HCT116 (cell line): ENCODE results near the gene MDFI.

ENCODE experiments used
- CEBPB ChIP-seq: IDR thresholded peaks from 2 replicates; pipeline ENCODE4 v1.6.1; 2012; ENCODE audit warnings: low read depth
- EZH2 ChIP-seq: fragments of 200-600 bp; sonication (generic); IDR thresholded peaks from 2 replicates; pipeline ENCODE4 v1.6.1; 2017; ENCODE audit warnings: antibody characterized with exemption, mixed run types
- FOSL1 ChIP-seq: IDR thresholded peaks from 2 replicates; pipeline ENCODE4 v1.6.1; 2012; ENCODE audit warnings: low read depth
- JUND ChIP-seq: IDR thresholded peaks from 2 replicates; pipeline ENCODE4 v1.6.1; 2012
- POLR2A ChIP-seq: IDR thresholded peaks from 2 replicates; pipeline ENCODE4 v1.7.0; 2011; ENCODE audit warnings: borderline replicate concordance; ENCODE audit not compliant: insufficient read depth, insufficient read length; ENCODE audit errors: extremely low read depth
- POLR2AphosphoS5 ChIP-seq: IDR thresholded peaks from 2 replicates; pipeline ENCODE4 v1.6.1; 2011; ENCODE audit warnings: mild to moderate bottlenecking, low read depth, low read length, moderate library complexity
- SIN3A ChIP-seq: IDR thresholded peaks from 2 replicates; pipeline ENCODE4 v1.6.1; 2012; ENCODE audit warnings: low read depth
- SP1 ChIP-seq: IDR thresholded peaks from 2 replicates; pipeline ENCODE4 v1.6.1; 2012; ENCODE audit warnings: low read depth
- SRF ChIP-seq: IDR thresholded peaks from 2 replicates; pipeline ENCODE4 v1.6.1; 2012; ENCODE audit warnings: low read depth
- TCF7L2 ChIP-seq: IDR thresholded peaks from 2 replicates; pipeline ENCODE4 v1.7.0; 2011; ENCODE audit warnings: borderline replicate concordance, inconsistent platforms; ENCODE audit not compliant: insufficient read depth, insufficient read length; ENCODE audit errors: extremely low read depth
- ZNF274 ChIP-seq: fragments of 200-500 bp; sonication (Bioruptor generic); IDR thresholded peaks from 2 replicates; pipeline ENCODE4 v1.6.1; 2014; ENCODE audit warnings: mild to moderate bottlenecking, low read depth, low read length, inconsistent platforms
- TF ChIP-seq, protein P1 (sequence below): IDR thresholded peaks from 2 replicates; pipeline ENCODE4 v1.6.1; 2012
- TF ChIP-seq, protein P2 (sequence below): IDR thresholded peaks from 2 replicates; pipeline ENCODE4 v1.6.1; 2012; ENCODE audit warnings: low read depth
- TF ChIP-seq, protein P3 (sequence below), 3 experiments: fragments of 200-600 bp in 1 of 3; sonication (generic) in 1 of 3; IDR thresholded peaks in 2 of 3; conservative IDR thresholded peaks in 1 of 3; 2 replicates each; pipeline ENCODE4 v1.5.1; 2012 to 2017; ENCODE audit warnings: low read depth in 2 of 3, low read length in 2 of 3, antibody characterized with exemption in 1 of 3, borderline replicate concordance in 1 of 3, control low read depth in 1 of 3, mild to moderate bottlenecking in 1 of 3, mixed read lengths in 1 of 3, mixed run types in 1 of 3, moderate library complexity in 1 of 3; ENCODE audit not compliant: insufficient read depth in 1 of 3

DNA sequence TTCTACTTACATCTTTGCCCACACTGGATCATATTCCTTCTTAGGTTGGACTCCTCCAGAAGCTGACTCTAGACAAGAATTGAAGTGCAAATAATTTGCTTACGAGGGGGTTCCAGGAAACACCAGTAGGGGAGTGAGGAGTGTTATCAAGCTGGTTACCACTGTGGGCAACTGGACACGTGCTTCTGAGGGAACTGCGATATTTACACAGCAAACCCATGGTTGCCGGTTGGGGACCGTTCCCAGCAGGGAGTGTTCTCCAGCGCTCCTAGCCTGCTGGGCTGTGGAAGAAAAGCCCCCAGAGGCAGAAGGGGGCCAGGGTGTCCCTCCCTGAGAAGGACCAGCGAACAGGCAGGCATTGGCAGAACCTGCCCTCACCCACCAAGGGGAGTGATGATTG is 21.7 kb downstream of the MDFI start:
- TF ChIP-seq FOSL1 (no peak), POLR2A (no peak), SIN3A (no peak), JUND (no peak), SRF (no peak), POLR2AphosphoS5 (no peak), ZNF274 (no peak), SP1 (no peak), CEBPB (no peak), TCF7L2 (no peak), EZH2 (no peak)
- TF ChIP-seq, protein P1, sequence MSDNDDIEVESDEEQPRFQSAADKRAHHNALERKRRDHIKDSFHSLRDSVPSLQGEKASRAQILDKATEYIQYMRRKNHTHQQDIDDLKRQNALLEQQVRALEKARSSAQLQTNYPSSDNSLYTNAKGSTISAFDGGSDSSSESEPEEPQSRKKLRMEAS: no peak
- TF ChIP-seq, protein P2, sequence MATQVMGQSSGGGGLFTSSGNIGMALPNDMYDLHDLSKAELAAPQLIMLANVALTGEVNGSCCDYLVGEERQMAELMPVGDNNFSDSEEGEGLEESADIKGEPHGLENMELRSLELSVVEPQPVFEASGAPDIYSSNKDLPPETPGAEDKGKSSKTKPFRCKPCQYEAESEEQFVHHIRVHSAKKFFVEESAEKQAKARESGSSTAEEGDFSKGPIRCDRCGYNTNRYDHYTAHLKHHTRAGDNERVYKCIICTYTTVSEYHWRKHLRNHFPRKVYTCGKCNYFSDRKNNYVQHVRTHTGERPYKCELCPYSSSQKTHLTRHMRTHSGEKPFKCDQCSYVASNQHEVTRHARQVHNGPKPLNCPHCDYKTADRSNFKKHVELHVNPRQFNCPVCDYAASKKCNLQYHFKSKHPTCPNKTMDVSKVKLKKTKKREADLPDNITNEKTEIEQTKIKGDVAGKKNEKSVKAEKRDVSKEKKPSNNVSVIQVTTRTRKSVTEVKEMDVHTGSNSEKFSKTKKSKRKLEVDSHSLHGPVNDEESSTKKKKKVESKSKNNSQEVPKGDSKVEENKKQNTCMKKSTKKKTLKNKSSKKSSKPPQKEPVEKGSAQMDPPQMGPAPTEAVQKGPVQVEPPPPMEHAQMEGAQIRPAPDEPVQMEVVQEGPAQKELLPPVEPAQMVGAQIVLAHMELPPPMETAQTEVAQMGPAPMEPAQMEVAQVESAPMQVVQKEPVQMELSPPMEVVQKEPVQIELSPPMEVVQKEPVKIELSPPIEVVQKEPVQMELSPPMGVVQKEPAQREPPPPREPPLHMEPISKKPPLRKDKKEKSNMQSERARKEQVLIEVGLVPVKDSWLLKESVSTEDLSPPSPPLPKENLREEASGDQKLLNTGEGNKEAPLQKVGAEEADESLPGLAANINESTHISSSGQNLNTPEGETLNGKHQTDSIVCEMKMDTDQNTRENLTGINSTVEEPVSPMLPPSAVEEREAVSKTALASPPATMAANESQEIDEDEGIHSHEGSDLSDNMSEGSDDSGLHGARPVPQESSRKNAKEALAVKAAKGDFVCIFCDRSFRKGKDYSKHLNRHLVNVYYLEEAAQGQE: no peak
- TF ChIP-seq, protein P3, sequence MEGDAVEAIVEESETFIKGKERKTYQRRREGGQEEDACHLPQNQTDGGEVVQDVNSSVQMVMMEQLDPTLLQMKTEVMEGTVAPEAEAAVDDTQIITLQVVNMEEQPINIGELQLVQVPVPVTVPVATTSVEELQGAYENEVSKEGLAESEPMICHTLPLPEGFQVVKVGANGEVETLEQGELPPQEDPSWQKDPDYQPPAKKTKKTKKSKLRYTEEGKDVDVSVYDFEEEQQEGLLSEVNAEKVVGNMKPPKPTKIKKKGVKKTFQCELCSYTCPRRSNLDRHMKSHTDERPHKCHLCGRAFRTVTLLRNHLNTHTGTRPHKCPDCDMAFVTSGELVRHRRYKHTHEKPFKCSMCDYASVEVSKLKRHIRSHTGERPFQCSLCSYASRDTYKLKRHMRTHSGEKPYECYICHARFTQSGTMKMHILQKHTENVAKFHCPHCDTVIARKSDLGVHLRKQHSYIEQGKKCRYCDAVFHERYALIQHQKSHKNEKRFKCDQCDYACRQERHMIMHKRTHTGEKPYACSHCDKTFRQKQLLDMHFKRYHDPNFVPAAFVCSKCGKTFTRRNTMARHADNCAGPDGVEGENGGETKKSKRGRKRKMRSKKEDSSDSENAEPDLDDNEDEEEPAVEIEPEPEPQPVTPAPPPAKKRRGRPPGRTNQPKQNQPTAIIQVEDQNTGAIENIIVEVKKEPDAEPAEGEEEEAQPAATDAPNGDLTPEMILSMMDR (IDR thresholded peaks at IDR 0.05 in 2 of 3, conservative IDR thresholded peaks at IDR 0.05 in 1 of 3; ENCODE audit: borderline replicate concordance in 1 of 3, insufficient read depth in 1 of 3, low read depth in 2 of 3, low read length in 2 of 3): no peak
